ENCODE measurements around the gene ATP6V1E1.
"Not testable (repeated sequence)": the region's sequence is repeated elsewhere in the genome, so short reads cannot be mapped to it uniquely, and the experiment has no call there.

DNA sequence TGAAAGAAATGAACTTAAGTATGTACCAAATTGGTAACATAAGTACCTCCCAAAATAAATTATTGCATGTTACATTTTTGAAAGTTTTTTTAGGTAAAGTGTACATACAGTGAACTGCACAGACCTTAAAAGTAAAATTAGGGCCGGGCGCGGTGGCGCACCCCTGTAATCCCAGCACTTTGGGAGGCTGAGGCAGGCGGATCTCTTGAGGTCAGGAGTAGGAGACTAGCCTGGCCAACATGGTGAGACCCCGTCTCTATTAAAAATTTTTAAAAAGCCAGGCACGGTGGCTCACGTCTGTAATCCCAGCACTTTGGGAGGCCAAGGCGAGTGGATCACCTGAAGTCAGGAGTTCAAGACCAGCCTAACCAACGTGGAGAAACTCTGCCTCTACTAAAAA lies 8.3 kb upstream of the ATP6V1E1 start:
- TF ChIP-seq, protein P1, sequence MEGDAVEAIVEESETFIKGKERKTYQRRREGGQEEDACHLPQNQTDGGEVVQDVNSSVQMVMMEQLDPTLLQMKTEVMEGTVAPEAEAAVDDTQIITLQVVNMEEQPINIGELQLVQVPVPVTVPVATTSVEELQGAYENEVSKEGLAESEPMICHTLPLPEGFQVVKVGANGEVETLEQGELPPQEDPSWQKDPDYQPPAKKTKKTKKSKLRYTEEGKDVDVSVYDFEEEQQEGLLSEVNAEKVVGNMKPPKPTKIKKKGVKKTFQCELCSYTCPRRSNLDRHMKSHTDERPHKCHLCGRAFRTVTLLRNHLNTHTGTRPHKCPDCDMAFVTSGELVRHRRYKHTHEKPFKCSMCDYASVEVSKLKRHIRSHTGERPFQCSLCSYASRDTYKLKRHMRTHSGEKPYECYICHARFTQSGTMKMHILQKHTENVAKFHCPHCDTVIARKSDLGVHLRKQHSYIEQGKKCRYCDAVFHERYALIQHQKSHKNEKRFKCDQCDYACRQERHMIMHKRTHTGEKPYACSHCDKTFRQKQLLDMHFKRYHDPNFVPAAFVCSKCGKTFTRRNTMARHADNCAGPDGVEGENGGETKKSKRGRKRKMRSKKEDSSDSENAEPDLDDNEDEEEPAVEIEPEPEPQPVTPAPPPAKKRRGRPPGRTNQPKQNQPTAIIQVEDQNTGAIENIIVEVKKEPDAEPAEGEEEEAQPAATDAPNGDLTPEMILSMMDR (conservative IDR thresholded peaks at IDR 0.05 in 1 of 2, IDR thresholded peaks at IDR 0.05 in 1 of 2; ENCODE audit: low read depth in 1 of 2, low read length in 2 of 2) = not testable (repeated sequence)
- TF ChIP-seq EZH2 (IDR thresholded peaks at IDR 0.05; ENCODE audit: low read length, missing control alignments) = not testable (repeated sequence)

All from fibroblast of lung (primary cell).